SJSA1 (cell line): ENCODE results near the gene GALNT11. TPM values are rescaled to one million over a fixed set of nuclear protein-coding genes. Genes with fewer than 3 reads are reported as not detected.
"Not testable (repeated sequence)": the region's sequence is repeated elsewhere in the genome, so short reads cannot be mapped to it uniquely, and the experiment has no call there.

Experiments
- DNase-seq, 2 experiments: peaks; one replicate each; pipeline ENCODE4 v3.0.0-alpha.2; 2015 to 2020; ENCODE audit warnings: low spot score in 2 of 2, low read depth in 1 of 2
- H3K27ac ChIP-seq: fragments of 250-450 bp; sonication (Bioruptor Pico); 2 replicates; pipeline ENCODE4 v1.5.1; 2020; ENCODE audit warnings: mild to moderate bottlenecking, moderate library complexity
- H3K27me3 ChIP-seq: fragments of 250-450 bp; sonication (Bioruptor Pico); replicated peaks from 2 replicates; pipeline ENCODE4 v1.5.1; 2020; ENCODE audit warnings: mild to moderate bottlenecking, moderate library complexity
- H3K36me3 ChIP-seq: fragments of 250-450 bp; sonication (Bioruptor Pico); 2 replicates; pipeline ENCODE4 v1.5.1; 2020; ENCODE audit warnings: mild to moderate bottlenecking
- H3K4me1 ChIP-seq: fragments of 250-450 bp; sonication (Bioruptor Pico); replicated peaks from 2 replicates; pipeline ENCODE4 v1.6.1; 2021; ENCODE audit warnings: mild to moderate bottlenecking
- H3K4me3 ChIP-seq: fragments of 250-450 bp; sonication (Bioruptor Pico); 2 replicates; pipeline ENCODE4 v1.5.1; 2020; ENCODE audit warnings: mild to moderate bottlenecking
- H3K9me3 ChIP-seq: fragments of 250-450 bp; sonication (Bioruptor Pico); replicated peaks from 2 replicates; pipeline ENCODE4 v1.5.1; 2020; ENCODE audit warnings: mild to moderate bottlenecking
- total RNA-seq: library from RNA; depleted of rRNA; stranded (reverse); fragments of >200 nt; shearing (Covaris generic); gene quantifications from 2 replicates; pipeline ENCODE4 v1.2.3, GENCODE V29; 2014

The GALNT11 gene
- total RNA-seq, 1 experiment from 2014 or later: 48.8 TPM

GRCh38 chr7:152046531-152046930 lies 21.1 kb downstream of the GALNT11 start:
- no peak for DNase-seq
- Histone ChIP-seq H3K27me3 (no peaks in the 10 kb centered on the region), H3K36me3 (no peaks in the 10 kb centered on the region), H3K4me3 (no peak overlapping the region), H3K27ac (no peak overlapping the region), H3K9me3 (no peaks in the 10 kb centered on the region), H3K4me1 (peaks cover 21% of the 10 kb centered on the region)

DNA sequence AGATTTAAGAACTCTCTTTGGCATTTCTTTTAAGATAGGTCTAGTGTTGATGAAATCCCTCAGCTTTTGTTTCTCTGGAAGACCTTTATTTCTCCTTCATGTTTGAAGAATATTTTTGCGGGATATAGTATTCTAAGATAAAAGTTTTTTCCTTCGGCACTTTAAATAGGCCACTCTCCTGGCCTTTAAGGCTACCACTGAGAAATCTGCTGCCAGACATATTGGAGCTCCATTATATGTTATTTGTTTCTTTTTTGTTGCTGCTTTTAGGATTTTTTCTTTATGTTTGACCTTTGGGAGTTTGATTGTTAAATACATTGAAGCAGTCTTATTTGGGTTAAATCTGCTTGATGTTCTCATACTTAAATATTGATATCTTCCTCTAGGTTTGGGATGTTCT lies 22.6 kb downstream of the GALNT11 start:
- H3K27ac ChIP-seq: no peak overlapping the region
- H3K36me3 ChIP-seq: no peaks in the 10 kb centered on the region
- no peak for DNase-seq
- no peaks in the 10 kb centered on the region for H3K27me3 ChIP-seq
- peaks cover 22% of the 10 kb centered on the region for H3K4me1 ChIP-seq
- H3K4me3 ChIP-seq: no peak overlapping the region
- H3K9me3 ChIP-seq: no peaks in the 10 kb centered on the region

- Histone ChIP-seq H3K27me3 (no peaks in the 10 kb centered on the region), H3K9me3 (no peaks in the 10 kb centered on the region), H3K4me1 (peaks cover 29% of the 10 kb centered on the region), H3K4me3 (no peak overlapping the region), H3K27ac (peak overlapping the region; percentile 34), H3K36me3 (no peaks in the 10 kb centered on the region)
- DNase-seq: peak; percentile 90 to 93
Measured at GRCh38 chr7:152050547-152050971, 25.1 kb downstream of the GALNT11 start.

GRCh38 chr7:152051968-152052367 lies 26.5 kb downstream of the GALNT11 start:
- no peak overlapping the region for H3K27ac ChIP-seq
- no peak overlapping the region for H3K4me3 ChIP-seq
- H3K4me1 ChIP-seq: peaks cover 29% of the 10 kb centered on the region
- DNase-seq: no peak
- no peaks in the 10 kb centered on the region for H3K9me3 ChIP-seq
- no peaks in the 10 kb centered on the region for H3K36me3 ChIP-seq
- H3K27me3 ChIP-seq: no peaks in the 10 kb centered on the region

DNA sequence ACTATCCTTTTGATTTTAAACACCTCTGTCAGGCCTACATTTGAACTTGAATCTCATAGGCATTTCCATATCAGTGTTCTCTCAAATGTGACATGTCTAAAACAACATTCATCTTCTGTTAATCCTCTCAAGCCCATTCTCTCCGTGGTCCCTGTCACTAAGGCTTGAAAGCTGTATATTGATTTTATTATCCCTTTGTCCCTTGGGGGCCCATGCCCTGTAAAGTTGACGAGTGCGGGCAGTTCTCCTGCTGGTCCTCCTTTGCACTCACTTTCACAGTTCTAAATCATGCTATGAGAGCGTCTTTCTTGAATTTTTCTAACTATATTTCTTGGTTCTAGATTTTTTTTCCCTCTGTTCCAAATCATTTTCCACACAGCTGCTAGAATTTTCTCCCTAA lies 27.3 kb downstream of the GALNT11 start:
- no peaks in the 10 kb centered on the region for H3K27me3 ChIP-seq

DNA sequence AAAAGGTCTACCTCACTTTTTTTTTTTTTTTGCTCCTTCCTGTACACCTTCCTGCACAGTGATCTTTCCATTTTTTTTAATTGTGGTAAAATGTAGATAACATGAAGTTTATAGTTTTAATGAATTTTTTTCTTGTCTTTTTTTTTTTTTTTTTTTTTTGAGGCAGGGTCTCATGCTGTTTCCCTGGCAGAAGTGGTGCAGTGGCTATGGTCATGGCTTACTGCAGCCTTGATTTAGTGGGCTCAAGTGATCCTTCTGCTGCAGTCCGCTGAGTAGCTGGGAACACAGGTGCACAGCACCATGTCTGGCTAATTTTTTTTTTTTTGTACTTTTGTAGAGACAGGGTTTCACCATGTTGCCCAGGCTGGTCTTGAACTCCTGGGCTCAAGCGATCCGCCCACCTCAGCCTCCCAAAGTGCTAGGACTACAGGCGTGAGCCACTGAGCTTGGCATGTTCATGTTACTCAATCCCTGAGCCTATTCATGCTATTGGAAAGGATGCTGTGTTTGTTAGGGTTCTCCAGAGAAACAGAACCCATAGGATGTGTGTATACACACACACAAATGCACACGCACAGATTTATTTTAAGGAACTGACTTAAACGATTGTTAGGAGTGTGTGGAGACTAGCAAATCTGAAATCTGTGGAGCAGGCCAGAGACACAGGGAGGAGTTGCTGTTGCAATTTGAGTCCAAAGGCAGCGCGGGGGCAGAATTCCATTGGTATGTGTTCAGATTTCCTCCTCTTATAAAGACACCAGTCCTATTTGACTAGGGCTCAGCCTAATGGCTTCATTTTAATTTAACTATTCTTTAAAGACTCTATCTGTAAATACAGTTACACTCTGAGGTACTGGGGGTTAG lies 29.1 kb downstream of the GALNT11 start:
- no peak for DNase-seq

More for the DNA sequence above, 27.3 kb downstream of the GALNT11 start:
- H3K4me3 ChIP-seq: no peak overlapping the region
- no peaks in the 10 kb centered on the region for H3K9me3 ChIP-seq
- no peak for DNase-seq
- H3K36me3 ChIP-seq: no peaks in the 10 kb centered on the region
- no peak overlapping the region for H3K27ac ChIP-seq
- peaks cover 30% of the 10 kb centered on the region for H3K4me1 ChIP-seq

GRCh38 chr7:152056621-152057274 lies 31.3 kb downstream of the GALNT11 start:
- H3K4me3 ChIP-seq: no peak overlapping the region
- H3K9me3 ChIP-seq: no peaks in the 10 kb centered on the region
- H3K36me3 ChIP-seq: no peaks in the 10 kb centered on the region
- no peak overlapping the region for H3K27ac ChIP-seq
- H3K27me3 ChIP-seq: no peaks in the 10 kb centered on the region
- peaks cover 20% of the 10 kb centered on the region for H3K4me1 ChIP-seq
- no peak for DNase-seq

More for the DNA sequence above, 29.1 kb downstream of the GALNT11 start:
- H3K9me3 ChIP-seq: no peaks in the 10 kb centered on the region
- H3K27me3 ChIP-seq: no peaks in the 10 kb centered on the region
- H3K4me1 ChIP-seq: peaks cover 38% of the 10 kb centered on the region
- no peak overlapping the region for H3K4me3 ChIP-seq
- no peaks in the 10 kb centered on the region for H3K36me3 ChIP-seq
- H3K27ac ChIP-seq: no peak overlapping the region

DNA sequence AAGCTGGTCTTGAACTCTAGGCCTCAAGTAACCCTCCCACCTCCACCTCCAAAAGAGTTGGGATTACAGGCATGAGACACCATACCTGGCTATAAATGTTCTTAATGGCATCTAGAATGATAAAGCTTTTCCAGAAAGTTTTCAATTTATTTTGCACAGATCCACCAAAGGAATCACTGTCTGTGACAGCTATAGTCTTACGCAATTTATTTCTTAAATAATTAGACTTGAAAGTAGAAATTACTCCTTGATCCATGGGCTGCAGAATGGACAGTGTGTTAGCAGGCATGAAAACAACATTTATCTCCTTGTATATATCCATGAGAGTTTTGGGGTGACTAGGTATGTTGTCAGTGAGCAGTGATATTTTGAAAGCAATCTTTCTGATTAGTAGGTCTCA lies 33.8 kb downstream of the GALNT11 start:
- peaks cover 20% of the 10 kb centered on the region for H3K4me1 ChIP-seq
- H3K4me3 ChIP-seq: no peak overlapping the region
- no peaks in the 10 kb centered on the region for H3K36me3 ChIP-seq
- H3K9me3 ChIP-seq: no peaks in the 10 kb centered on the region
- no peaks in the 10 kb centered on the region for H3K27me3 ChIP-seq
- no peak for DNase-seq
- H3K27ac ChIP-seq: no peak overlapping the region

DNA sequence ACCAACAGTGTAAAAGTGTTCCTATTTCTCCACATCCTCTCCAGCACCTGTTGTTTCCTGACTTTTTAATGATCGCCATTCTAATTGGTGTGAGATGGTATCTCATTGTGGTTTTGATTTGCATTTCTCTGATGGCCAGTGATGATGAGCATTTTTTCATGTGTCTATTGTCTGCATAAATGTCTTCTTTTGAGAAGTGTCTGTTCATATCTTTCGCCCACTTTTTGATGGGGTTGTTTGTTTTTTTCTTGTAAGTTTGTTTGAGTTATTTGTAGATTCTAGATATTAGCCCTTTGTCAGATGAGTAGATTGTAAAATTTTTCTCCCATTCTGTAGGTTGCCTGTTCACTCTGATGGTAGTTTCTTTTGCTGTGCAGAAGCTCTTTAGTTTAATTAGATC lies 35.6 kb downstream of the GALNT11 start:
- H3K27ac ChIP-seq: not testable (repeated sequence)
- peaks cover 13% of the 10 kb centered on the region; the same call in 1 of the 2 replicates for H3K4me1 ChIP-seq

GRCh38 chr7:152063192-152063591 lies 37.7 kb downstream of the GALNT11 start:
- DNase-seq, H3K36me3 ChIP-seq, H3K4me3 ChIP-seq, H3K27ac ChIP-seq, H3K4me1 ChIP-seq, H3K9me3 ChIP-seq, H3K27me3 ChIP-seq: not testable (repeated sequence)

More for the DNA sequence above, 35.6 kb downstream of the GALNT11 start:
- not testable (repeated sequence) for H3K9me3 ChIP-seq, H3K27me3 ChIP-seq, H3K4me3 ChIP-seq, H3K36me3 ChIP-seq, DNase-seq

DNA sequence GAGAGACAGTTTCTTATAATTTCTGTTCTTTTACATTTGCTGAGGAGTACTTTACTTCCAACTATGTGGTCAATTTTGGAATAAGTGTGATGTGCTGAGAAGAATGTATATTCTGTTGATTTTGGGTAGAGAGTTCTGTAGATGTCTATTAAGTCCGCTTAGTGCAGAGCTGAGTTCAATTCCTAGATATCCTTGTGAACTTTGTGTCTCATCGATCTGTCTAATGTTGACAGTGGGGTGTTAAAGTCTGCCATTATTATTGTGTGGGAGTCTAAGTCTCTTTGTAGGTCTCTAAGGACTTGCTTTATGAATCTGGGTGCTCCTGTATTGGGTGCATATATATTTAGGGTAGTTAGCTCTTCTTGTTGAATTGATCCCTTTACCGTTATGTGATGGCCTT lies 38.3 kb downstream of the GALNT11 start:
- H3K36me3 ChIP-seq, H3K27ac ChIP-seq, H3K9me3 ChIP-seq, H3K27me3 ChIP-seq, H3K4me1 ChIP-seq, H3K4me3 ChIP-seq, DNase-seq: not testable (repeated sequence)

GRCh38 chr7:152065800-152066344 lies 40.4 kb downstream of the GALNT11 start:
- DNase-seq, H3K9me3 ChIP-seq, H3K4me1 ChIP-seq, H3K27ac ChIP-seq, H3K4me3 ChIP-seq, H3K27me3 ChIP-seq, H3K36me3 ChIP-seq: not testable (repeated sequence)

- Histone ChIP-seq H3K4me1 (0 out of 2 replicates have a peak, but pooled peaks cover 8% of the 10 kb centered on the region), H3K9me3 (no peaks in the 10 kb centered on the region), H3K36me3 (no peaks in the 10 kb centered on the region), H3K27me3 (no peaks in the 10 kb centered on the region), H3K27ac (no peak overlapping the region), H3K4me3 (no peak overlapping the region)
- DNase-seq: no peak
Measured at GRCh38 chr7:152072421-152072820, 46.9 kb downstream of the GALNT11 start.

DNA sequence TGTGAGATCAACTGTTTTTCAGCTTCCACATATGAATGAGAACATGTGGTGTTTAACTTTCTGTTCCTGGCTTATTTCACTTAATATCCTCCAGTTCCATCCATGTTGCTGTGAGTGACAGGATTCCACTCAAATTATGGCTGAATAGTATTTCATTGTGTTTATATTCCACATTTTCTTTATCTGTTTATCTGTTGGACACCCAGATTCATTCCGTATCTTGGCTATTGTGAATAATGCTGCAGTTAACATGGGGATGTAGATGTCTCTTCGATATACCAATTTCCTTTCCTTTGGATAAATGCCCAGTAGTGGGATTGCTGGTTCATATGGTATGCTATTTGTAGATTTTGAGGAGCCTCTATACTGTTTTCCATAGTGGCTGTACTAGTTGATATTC lies 47.9 kb downstream of the GALNT11 start:
- Histone ChIP-seq H3K36me3 (no peaks in the 10 kb centered on the region), H3K4me1 (0 out of 2 replicates have a peak, but pooled peaks cover 8% of the 10 kb centered on the region), H3K27ac (no peak overlapping the region), H3K27me3 (no peaks in the 10 kb centered on the region), H3K9me3 (no peaks in the 10 kb centered on the region), H3K4me3 (no peak overlapping the region)
- DNase-seq: no peak
